H1 (cell line): ENCODE data around the gene SMIM44. TPM values are rescaled to one million over a fixed set of nuclear protein-coding genes. Genes with fewer than 3 reads are reported as not detected.

ENCODE experiments used
- CTCF ChIA-PET: fragments of 300-600 bp; sonication (Branson Sonifier 250); formaldehyde crosslinking; loops from one replicate; lab custom pipeline; 2021; ENCODE audit not compliant: partially characterized antibody; lab: Charles Lee
- POLR2A ChIA-PET: fragments of 300-600 bp; sonication (Branson Sonifier 250); formaldehyde crosslinking; loops from one replicate; lab custom pipeline; 2021; ENCODE audit warnings: inconsistent platforms; ENCODE audit not compliant: partially characterized antibody; lab: Charles Lee
- DNase-seq, 2 experiments: peaks; one replicate each; pipeline versions ENCODE4 v3.0.0 to v3.0.0-alpha.2; 2010 to 2022; ENCODE audit warnings: low spot score in 2 of 2, low read depth in 1 of 2, mixed read lengths in 1 of 2
- FAIRE-seq: peaks from 2 replicates; lab custom pipeline; 2011; peaks lifted over from hg19 to GRCh38; lab: Jason Lieb, UNC
- H2AFZ ChIP-seq: 2 replicates; pipeline ENCODE4 v1.8.1; 2012; ENCODE audit warnings: low read length, inconsistent platforms
- H2AK5ac ChIP-seq: 2 replicates; pipeline ENCODE4 v1.6.1; 2013; ENCODE audit warnings: low read depth, low read length
- H2BK120ac ChIP-seq: replicated peaks from 2 replicates; pipeline ENCODE3; 2013; ENCODE audit warnings: low read depth, low read length, inconsistent platforms
- H2BK12ac ChIP-seq: 2 replicates; pipeline ENCODE4 v1.6.1; 2013; ENCODE audit warnings: low read depth, low read length
- H2BK15ac ChIP-seq: 2 replicates; pipeline ENCODE4 v1.6.1; 2013; ENCODE audit warnings: low read length
- H2BK20ac ChIP-seq: 2 replicates; pipeline ENCODE4 v1.6.1; 2013; ENCODE audit warnings: low read length
- H2BK5ac ChIP-seq: 2 replicates; pipeline ENCODE4 v1.6.1; 2013; ENCODE audit warnings: low read depth, low read length
- H3K14ac ChIP-seq: 2 replicates; pipeline ENCODE4 v1.6.1; 2013; ENCODE audit warnings: inconsistent platforms; ENCODE audit not compliant: insufficient read length
- H3K18ac ChIP-seq: 2 replicates; pipeline ENCODE4 v1.6.1; 2013; ENCODE audit warnings: low read length; ENCODE audit errors: extremely low read depth
- H3K23ac ChIP-seq: 2 replicates; pipeline ENCODE4 v1.6.1; 2013; ENCODE audit warnings: inconsistent platforms; ENCODE audit not compliant: insufficient read length
- H3K23me2 ChIP-seq: 2 replicates; pipeline ENCODE4 v1.6.1; 2013; ENCODE audit warnings: low read depth, low read length
- H3K27ac ChIP-seq: 2 replicates; pipeline ENCODE4 v1.6.1; 2011; ENCODE audit warnings: low read depth, low read length, inconsistent platforms
- H3K27me3 ChIP-seq, 4 experiments: replicated peaks in 1 of 4; 1 replicate in 1 of 4; 2 replicates in 3 of 4; pipeline versions ENCODE4 v1.6.1 to v1.8.1; 2011 to 2013; ENCODE audit warnings: low read length in 3 of 4, mild to moderate bottlenecking in 3 of 4, inconsistent platforms in 2 of 4, mixed read lengths in 2 of 4, moderate library complexity in 1 of 4; ENCODE audit not compliant: control insufficient read depth in 3 of 4, insufficient read depth in 3 of 4; ENCODE audit errors: extremely low read depth in 1 of 4
- H3K36me3 ChIP-seq, 4 experiments: 2 replicates each; pipeline versions ENCODE4 v1.6.1 to v1.8.1; 2011 to 2013; ENCODE audit warnings: mild to moderate bottlenecking in 4 of 4, low read length in 3 of 4, moderate library complexity in 2 of 4, control low read depth in 1 of 4, inconsistent platforms in 1 of 4; ENCODE audit not compliant: insufficient read depth in 4 of 4, control insufficient read depth in 2 of 4
- H3K4ac ChIP-seq: replicated peaks from 2 replicates; pipeline ENCODE3; 2013; ENCODE audit warnings: low read length, low read depth, mixed read lengths, inconsistent platforms; ENCODE audit not compliant: insufficient read length
- H3K4me1 ChIP-seq, 4 experiments: replicated peaks in 1 of 4; 1 replicate in 1 of 4; 2 replicates in 3 of 4; pipeline versions ENCODE4 v1.6.1 to v1.8.1; 2011 to 2013; ENCODE audit warnings: low read length in 3 of 4, inconsistent platforms in 2 of 4, mixed read lengths in 1 of 4; ENCODE audit not compliant: insufficient read depth in 4 of 4, control insufficient read depth in 3 of 4
- H3K4me2 ChIP-seq, 2 experiments: 2 replicates each; pipeline versions ENCODE4 v1.6.1 to v1.8.1; 2011 to 2013; ENCODE audit warnings: low read depth in 2 of 2, low read length in 2 of 2, control low read depth in 1 of 2, inconsistent platforms in 1 of 2, mild to moderate bottlenecking in 1 of 2; ENCODE audit not compliant: insufficient read depth in 1 of 2
- H3K4me3 ChIP-seq, 4 experiments: fragments of 200-600, 300-600 bp in 1 of 4; sonication (generic), shearing (Covaris generic), sonication (Bioruptor Twin) in 1 of 4; 2 replicates each; pipeline versions ENCODE4 v1.5.1 to v1.8.1; 2011 to 2016; ENCODE audit warnings: low read length in 4 of 4, low read depth in 3 of 4, control low read depth in 2 of 4, inconsistent platforms in 2 of 4, mild to moderate bottlenecking in 2 of 4, mixed read lengths in 1 of 4, moderate library complexity in 1 of 4; ENCODE audit not compliant: insufficient read depth in 2 of 4; ENCODE audit errors: extremely low read depth in 1 of 4
- H3K56ac ChIP-seq: replicated peaks from 2 replicates; pipeline ENCODE3; 2013; ENCODE audit warnings: low read depth, mild to moderate bottlenecking, mixed read lengths, low read length, inconsistent platforms; ENCODE audit not compliant: insufficient read length
- H3K79me1 ChIP-seq: 2 replicates; pipeline ENCODE4 v1.6.1; 2013; ENCODE audit warnings: low read depth, low read length, control low read depth
- H3K79me2 ChIP-seq, 2 experiments: 2 replicates each; pipeline versions ENCODE4 v1.6.1 to v1.8.1; 2012 to 2013; ENCODE audit warnings: low read length in 2 of 2, mild to moderate bottlenecking in 2 of 2, inconsistent platforms in 1 of 2; ENCODE audit not compliant: insufficient read depth in 2 of 2, control insufficient read depth in 1 of 2
- H3K9ac ChIP-seq, 4 experiments: replicated peaks in 1 of 4; 1 replicate in 1 of 4; 2 replicates in 3 of 4; pipeline versions ENCODE4 v1.6.1 to v1.8.1; 2011 to 2013; ENCODE audit warnings: low read depth in 3 of 4, low read length in 3 of 4, control low read depth in 2 of 4, mild to moderate bottlenecking in 2 of 4, moderate library complexity in 2 of 4, inconsistent platforms in 1 of 4; ENCODE audit errors: extremely low read depth in 1 of 4
- H3K9me3 ChIP-seq, 2 experiments: 2 replicates each; pipeline versions ENCODE4 v1.6.1 to v1.8.1; 2012 to 2013; ENCODE audit warnings: mild to moderate bottlenecking in 2 of 2, moderate library complexity in 2 of 2, control low read depth in 1 of 2, inconsistent platforms in 1 of 2, low read depth in 1 of 2, low read length in 1 of 2, mixed read lengths in 1 of 2; ENCODE audit not compliant: insufficient read depth in 2 of 2
- H4K20me1 ChIP-seq, 2 experiments: replicated peaks in 1 of 2; 2 replicates each; pipeline versions ENCODE3 to v1.8.1; 2011 to 2013; ENCODE audit warnings: inconsistent platforms in 2 of 2, low read length in 2 of 2, mild to moderate bottlenecking in 1 of 2; ENCODE audit not compliant: insufficient read depth in 2 of 2, control insufficient read depth in 1 of 2
- H4K5ac ChIP-seq: 2 replicates; pipeline ENCODE4 v1.6.1; 2013; ENCODE audit warnings: low read length, low read depth, mixed read lengths, inconsistent platforms; ENCODE audit not compliant: insufficient read length
- H4K8ac ChIP-seq: 2 replicates; pipeline ENCODE4 v1.8.0; 2013; ENCODE audit warnings: mild to moderate bottlenecking, moderate library complexity, low read length, inconsistent platforms; ENCODE audit not compliant: insufficient read depth; ENCODE audit errors: extremely low read depth
- H4K91ac ChIP-seq: replicated peaks from 2 replicates; pipeline ENCODE3; 2013; ENCODE audit warnings: low read length, mixed read lengths, inconsistent platforms; ENCODE audit not compliant: insufficient read length
- ASH2L ChIP-seq: fragments of 200-600, 300-600 bp; sonication (generic); IDR thresholded peaks from one replicate; pipeline ENCODE4 v1.7.1; 2017; ENCODE audit warnings: low read length
- BACH1 ChIP-seq: IDR thresholded peaks from 2 replicates; pipeline ENCODE4 v1.6.1; 2012; ENCODE audit warnings: low read length, improper control_type of control experiment
- CHD1 ChIP-seq: IDR thresholded peaks from 2 replicates; pipeline ENCODE4 v1.6.1; 2012; ENCODE audit warnings: low read depth, low read length, improper control_type of control experiment
- CTBP2 ChIP-seq: IDR thresholded peaks from 2 replicates; pipeline ENCODE4 v1.7.0; 2011; ENCODE audit warnings: borderline replicate concordance, mild to moderate bottlenecking, moderate library complexity, mixed read lengths, low read length; ENCODE audit not compliant: insufficient read depth, insufficient read length
- KDM1A ChIP-seq: fragments of 200-600, 300-600 bp; sonication (generic); IDR thresholded peaks from 2 replicates; pipeline ENCODE4 v1.7.1; 2016; ENCODE audit warnings: mild to moderate bottlenecking, low read length, borderline replicate concordance
- NRF1 ChIP-seq: IDR thresholded peaks from 2 replicates; pipeline ENCODE4 v1.6.1; 2011; ENCODE audit warnings: mild to moderate bottlenecking, low read depth, low read length, improper control_type of control experiment
- POLR2A ChIP-seq, 2 experiments: IDR thresholded peaks; 1 replicate in 1 of 2; 2 replicates in 1 of 2; pipeline ENCODE4 v1.6.1; 2011; ENCODE audit warnings: low read depth in 2 of 2, low read length in 2 of 2, mild to moderate bottlenecking in 2 of 2; ENCODE audit errors: control extremely low read depth in 1 of 2
- SAP30 ChIP-seq: fragments of 300-600 bp; sonication (generic); IDR thresholded peaks from 2 replicates; pipeline ENCODE4 v1.7.1; 2012; ENCODE audit warnings: low read length, moderate library complexity, mild to moderate bottlenecking, inconsistent platforms; ENCODE audit not compliant: insufficient read depth, insufficient replicate concordance
- SIRT6 ChIP-seq: IDR thresholded peaks from one replicate; pipeline ENCODE4 v1.7.1; 2012; ENCODE audit warnings: low read length, inconsistent platforms
- SUZ12 ChIP-seq: fragments of 200-600 bp; sonication (generic); IDR thresholded peaks from 2 replicates; pipeline ENCODE4 v1.6.1; 2012; ENCODE audit warnings: mild to moderate bottlenecking, inconsistent platforms, low read length, moderate library complexity, mixed read lengths
- TCF12 ChIP-seq: IDR thresholded peaks from 2 replicates; pipeline ENCODE4 v1.6.1; 2011; ENCODE audit warnings: low read depth, mild to moderate bottlenecking, low read length
- ZNF274 ChIP-seq: IDR thresholded peaks from 2 replicates; pipeline ENCODE4 v1.7.0; 2012; ENCODE audit warnings: low read length, borderline replicate concordance; ENCODE audit errors: extremely low read depth
- WGBS, 2 experiments: shearing (Covaris generic) in 1 of 2; methylation state at CpG; one replicate each; pipeline versions ENCODE4 v1.1.6 to v1.1.7; 2013 to 2015; ENCODE audit warnings: low lambda C conversion rate in 2 of 2, mixed read lengths in 2 of 2, inconsistent platforms in 1 of 2, low coverage in 1 of 2, missing lambda C conversion rate in 1 of 2; ENCODE audit not compliant: insufficient replicate concordance in 2 of 2, insufficient coverage in 1 of 2, insufficient read length in 1 of 2; ENCODE audit errors: extremely low coverage in 1 of 2, missing lambda C conversion rate in 1 of 2; 5-methylcytosine and 5-hydroxymethylcytosine counted together
- polyA plus RNA-seq, 7 experiments: library from polyadenylated mRNA; depleted of rRNA in 3 of 7; stranded (reverse) in 5 of 7; unstranded in 2 of 7; fragments of >200 nt in 5 of 7; fragments of 200-250 nt in 2 of 7; gene quantifications; 1 replicate in 5 of 7; 2 replicates in 1 of 7; 4 replicates in 1 of 7; pipeline versions ENCODE4 v1.2.1 to v1.2.3, GENCODE V29; 2011 to 2013; ENCODE audit warnings: missing spikeins in 2 of 7, mixed read lengths in 2 of 7
- total RNA-seq: library from RNA; stranded (reverse); fragmentation: NEBNext Ultra II Directional; extraction: Animal tissue kit (Norgen Biotek cat#: 25700); gene quantifications from 2 replicates; pipeline ENCODE4 v1.2.1, GENCODE V29; 2021

SMIM44 gene
- total and polyA plus RNA-seq, 2 of the 8 experiments (the other 6 are each of a cell fraction or from before 2014, with no cell fraction given) = not detected

DNA sequence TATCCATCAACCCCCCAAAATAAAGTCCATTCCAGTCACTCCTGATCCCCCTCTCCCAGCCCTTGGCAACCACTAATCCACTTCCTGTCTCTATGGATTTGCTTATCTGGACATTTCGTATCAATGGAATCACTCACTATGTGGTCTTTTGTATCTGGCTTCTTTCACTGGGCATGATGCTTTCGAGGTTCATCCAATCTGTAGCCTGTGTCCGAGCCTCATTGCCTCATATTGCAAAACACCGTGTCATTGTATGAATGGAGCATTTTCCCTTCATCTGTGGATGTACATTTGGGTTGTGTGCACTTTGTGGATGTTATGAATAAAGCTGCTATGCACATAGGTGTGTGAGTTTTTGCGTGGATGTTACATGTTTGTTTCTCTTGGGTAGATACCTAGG lies 21.5 kb upstream of the SMIM44 start:
- Histone ChIP-seq H3K79me2 (peaks cover 0 to 21% of the 10 kb centered on the region in 2 experiments; a peak in 2 of 4 replicates), H4K20me1 (peaks cover 10 to 15% of the 10 kb centered on the region in 2 experiments), H3K4me1 (peaks cover 0 to 9% (median 7%) of the 10 kb centered on the region in 4 experiments; a peak in 5 of 7 replicates), H3K14ac (no peak overlapping the region), H3K4ac (no peak overlapping the region), H3K36me3 (no peaks in the 10 kb centered on the region; a peak in 2 of 8 replicates), H3K79me1 (peaks cover 18% of the 10 kb centered on the region), H4K91ac (peak overlapping the region; percentile 58), H2BK20ac (peak overlapping the region; percentile 24), H2BK5ac (no peak overlapping the region; the same call in 1 of the 2 replicates), H2BK120ac (peak overlapping the region; percentile 4), H3K23ac (no peak overlapping the region), H2AK5ac (no peak overlapping the region; the same call in 1 of the 2 replicates), H3K18ac (no peak overlapping the region), H3K9me3 (no peaks in the 10 kb centered on the region), H3K27me3 (no peaks in the 10 kb centered on the region), H3K4me2 (peak overlapping the region in 1 of 2 experiments; percentile 59; a peak in 1 of 4 replicates), H3K23me2 (peaks cover 23% of the 10 kb centered on the region), H3K56ac (no peak overlapping the region), H3K27ac (no peak overlapping the region; the same call in 1 of the 2 replicates), H2BK15ac (peak overlapping the region; percentile 50; the same call in 1 of the 2 replicates), H4K8ac (no peak overlapping the region), H3K9ac (peak overlapping the region in 1 of 4 experiments; percentile 4; a peak in 1 of 7 replicates), H2BK12ac (peak overlapping the region; percentile 21; the same call in 1 of the 2 replicates), H2AFZ (no peak overlapping the region), H3K4me3 (0 out of 8 replicates have a peak overlapping the region, but pooled peaks of 1 of the 4 experiments have one; percentile 98), H4K5ac (no peak overlapping the region)
- WGBS, 2 experiments = 88% methylated on average over 5 of the region's 5 CpGs; no CpG with 5 or more reads in 1 of the 2 experiments
- FAIRE-seq = no peak
- POLR2A ChIA-PET = interaction anchor here (0.7 to 6.1 kb wide), 3 partner anchors 10 to 483 kb away, joined by 3 to 58 read pairs (median 3); no protein-coding TSS in a partner anchor
- CTCF ChIA-PET = interaction anchor here (1.0 to 1.5 kb wide), 3 partner anchors 16 to 197 kb away, joined by 3 read pairs; no protein-coding TSS in a partner anchor
- DNase-seq = no peak
- TF ChIP-seq KDM1A (no peak), CHD1 (no peak), SIRT6 (no peak), CTBP2 (no peak), POLR2A (IDR thresholded peaks at IDR 0.05; ENCODE audit: control extremely low read depth in 1 of 2, low read depth in 2 of 2, low read length in 2 of 2) (no peak), TCF12 (no peak), BACH1 (no peak), SUZ12 (no peak), SAP30 (no peak), NRF1 (no peak), ASH2L (no peak), ZNF274 (no peak)
